Measurements from ENCODE around the gene S1PR3. TPM values are rescaled to one million over a fixed set of nuclear protein-coding genes. Genes with fewer than 3 reads are reported as not detected.

The S1PR3 gene
- total RNA-seq, 1 donor from 2014 or later, result 1.6 TPM

DNA sequence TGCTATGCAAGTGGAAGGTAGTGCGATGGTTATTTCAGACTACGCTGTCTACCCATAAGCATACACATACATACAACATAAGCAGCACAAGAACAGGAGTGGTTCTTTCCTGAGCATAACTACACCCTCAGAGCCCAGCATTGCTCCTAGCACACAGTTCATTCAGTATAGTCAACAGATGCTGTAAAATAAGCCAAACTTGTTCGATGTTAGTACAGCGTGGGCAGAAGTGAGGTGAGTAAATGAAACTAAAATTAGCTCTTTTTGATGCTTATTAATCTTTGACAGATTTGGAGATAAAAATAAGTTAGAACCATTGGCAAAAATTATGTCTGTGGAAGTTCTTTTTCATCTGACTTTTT, 47.8 kb downstream of the S1PR3 start:
- Mint-ChIP-seq H3K4me1 (ENCODE audit: unreplicated experiment) (no peaks in the 10 kb centered on the region), H3K36me3 (ENCODE audit: unreplicated experiment) (no peaks in the 10 kb centered on the region), H3K27ac (ENCODE audit: unreplicated experiment) (no peak overlapping the region), H3K27me3 (ENCODE audit: unreplicated experiment) (peaks cover 2% of the 10 kb centered on the region), H3K9me3 (ENCODE audit: unreplicated experiment) (no peaks in the 10 kb centered on the region), H3K4me3 (ENCODE audit: unreplicated experiment) (no peak overlapping the region)
- TF ChIP-seq, protein P1, sequence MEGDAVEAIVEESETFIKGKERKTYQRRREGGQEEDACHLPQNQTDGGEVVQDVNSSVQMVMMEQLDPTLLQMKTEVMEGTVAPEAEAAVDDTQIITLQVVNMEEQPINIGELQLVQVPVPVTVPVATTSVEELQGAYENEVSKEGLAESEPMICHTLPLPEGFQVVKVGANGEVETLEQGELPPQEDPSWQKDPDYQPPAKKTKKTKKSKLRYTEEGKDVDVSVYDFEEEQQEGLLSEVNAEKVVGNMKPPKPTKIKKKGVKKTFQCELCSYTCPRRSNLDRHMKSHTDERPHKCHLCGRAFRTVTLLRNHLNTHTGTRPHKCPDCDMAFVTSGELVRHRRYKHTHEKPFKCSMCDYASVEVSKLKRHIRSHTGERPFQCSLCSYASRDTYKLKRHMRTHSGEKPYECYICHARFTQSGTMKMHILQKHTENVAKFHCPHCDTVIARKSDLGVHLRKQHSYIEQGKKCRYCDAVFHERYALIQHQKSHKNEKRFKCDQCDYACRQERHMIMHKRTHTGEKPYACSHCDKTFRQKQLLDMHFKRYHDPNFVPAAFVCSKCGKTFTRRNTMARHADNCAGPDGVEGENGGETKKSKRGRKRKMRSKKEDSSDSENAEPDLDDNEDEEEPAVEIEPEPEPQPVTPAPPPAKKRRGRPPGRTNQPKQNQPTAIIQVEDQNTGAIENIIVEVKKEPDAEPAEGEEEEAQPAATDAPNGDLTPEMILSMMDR (IDR thresholded peaks at IDR 0.05), result no peak
- no peak for DNase-seq (ENCODE audit: extremely low spot score, unreplicated experiment)

DNA sequence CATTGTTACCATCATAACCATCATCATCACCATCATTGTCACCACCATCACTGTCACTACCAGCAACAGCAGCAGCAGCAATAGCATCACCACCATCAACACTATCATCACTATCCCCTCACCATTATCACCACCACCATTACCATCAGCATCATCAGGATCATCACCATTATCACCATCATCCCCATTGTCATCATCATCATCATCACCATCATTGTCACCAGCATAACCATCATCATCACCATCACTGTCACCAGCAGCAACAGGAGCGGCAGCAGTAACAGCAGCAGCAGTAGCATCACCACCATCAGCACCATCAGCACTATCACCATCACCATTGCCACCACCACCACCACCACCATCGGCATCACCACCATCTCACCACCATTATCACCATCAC, 48.4 kb downstream of the S1PR3 start:
- no peaks in the 10 kb centered on the region for H3K9me3 Mint-ChIP-seq (ENCODE audit: unreplicated experiment)
- no peak overlapping the region for H3K27ac Mint-ChIP-seq (ENCODE audit: unreplicated experiment)
- no peak overlapping the region for H3K4me3 Mint-ChIP-seq (ENCODE audit: unreplicated experiment)
- no peak for DNase-seq (ENCODE audit: extremely low spot score, unreplicated experiment)
- TF ChIP-seq, protein P1 (IDR thresholded peaks at IDR 0.05), result no peak
- H3K27me3 Mint-ChIP-seq (ENCODE audit: unreplicated experiment), result peaks cover 2% of the 10 kb centered on the region
- no peaks in the 10 kb centered on the region for H3K36me3 Mint-ChIP-seq (ENCODE audit: unreplicated experiment)
- H3K4me1 Mint-ChIP-seq (ENCODE audit: unreplicated experiment), result no peaks in the 10 kb centered on the region

DNA sequence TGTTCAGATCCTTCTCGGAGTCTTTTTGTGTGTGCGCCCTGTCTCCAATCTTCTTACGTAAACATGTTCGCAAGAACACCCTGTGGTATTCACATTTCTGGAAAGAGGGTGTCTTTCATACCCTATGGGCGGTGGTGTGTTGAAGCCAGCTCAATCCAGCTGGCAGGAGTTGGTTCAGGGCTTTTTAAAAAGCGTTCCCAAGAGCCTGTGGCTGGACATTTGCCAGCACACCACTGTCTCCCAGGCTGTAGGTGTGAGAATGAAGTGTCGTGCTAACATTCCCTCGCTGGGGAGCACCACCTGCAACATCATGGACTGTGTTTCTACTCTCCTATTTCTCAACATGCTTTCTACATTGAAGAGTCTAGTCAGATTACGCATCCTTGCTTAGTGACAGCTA, 51.7 kb downstream of the S1PR3 start:
- Mint-ChIP-seq H3K27me3 (ENCODE audit: unreplicated experiment) (peaks cover 5% of the 10 kb centered on the region), H3K36me3 (ENCODE audit: unreplicated experiment) (no peaks in the 10 kb centered on the region), H3K9me3 (ENCODE audit: unreplicated experiment) (no peaks in the 10 kb centered on the region), H3K27ac (ENCODE audit: unreplicated experiment) (no peak overlapping the region), H3K4me1 (ENCODE audit: unreplicated experiment) (no peaks in the 10 kb centered on the region), H3K4me3 (ENCODE audit: unreplicated experiment) (no peak overlapping the region)
- no peak for DNase-seq (ENCODE audit: extremely low spot score, unreplicated experiment)
- TF ChIP-seq, protein P1 (IDR thresholded peaks at IDR 0.05), result no peak

DNA sequence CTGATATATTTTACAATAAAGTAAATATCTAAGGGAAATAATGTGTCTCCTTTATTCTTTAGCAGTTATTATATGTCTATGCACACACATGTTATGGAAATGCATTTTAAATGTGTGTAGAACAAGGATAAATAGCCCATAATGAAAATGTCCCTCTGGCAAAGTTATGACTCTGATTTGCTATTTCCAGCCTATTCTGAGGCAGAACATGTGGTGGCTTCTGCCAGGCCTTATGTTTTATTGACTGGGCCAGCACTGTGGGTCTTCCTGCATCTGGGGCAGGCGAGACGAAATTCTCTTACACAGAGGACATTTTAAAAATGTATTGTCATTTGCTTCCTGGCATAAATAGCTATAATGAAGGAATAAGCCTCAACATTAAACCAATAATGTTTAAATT, 52.8 kb downstream of the S1PR3 start:
- no peak for DNase-seq (ENCODE audit: extremely low spot score, unreplicated experiment)
- TF ChIP-seq, protein P1 (IDR thresholded peaks at IDR 0.05), result no peak

DNA sequence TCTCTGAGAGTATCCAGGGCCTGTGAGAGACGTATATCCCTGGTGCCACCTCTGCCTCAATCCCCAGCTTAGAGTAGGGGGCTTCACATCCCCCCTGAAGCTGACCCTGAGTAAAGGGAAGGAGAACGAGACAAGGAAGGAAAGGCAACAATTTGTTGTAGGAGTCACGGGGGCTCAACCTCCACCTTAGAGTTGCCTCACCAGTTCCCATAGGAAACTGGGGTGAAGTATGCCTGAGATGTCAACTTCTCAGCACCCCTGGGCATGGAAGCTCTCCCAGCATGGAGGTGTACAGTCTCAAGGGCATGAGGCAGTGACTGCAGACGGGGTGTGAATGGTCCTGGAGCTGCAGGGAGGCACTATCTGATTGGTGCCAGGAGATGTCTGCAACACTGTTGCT, 53.6 kb downstream of the S1PR3 start:
- H3K4me3 Mint-ChIP-seq (ENCODE audit: unreplicated experiment), result no peak overlapping the region

More for the DNA sequence above, 52.8 kb downstream of the S1PR3 start:
- no peaks in the 10 kb centered on the region for H3K4me1 Mint-ChIP-seq (ENCODE audit: unreplicated experiment)
- H3K27me3 Mint-ChIP-seq (ENCODE audit: unreplicated experiment), result peaks cover 5% of the 10 kb centered on the region
- H3K27ac Mint-ChIP-seq (ENCODE audit: unreplicated experiment), result no peak overlapping the region
- no peak overlapping the region for H3K4me3 Mint-ChIP-seq (ENCODE audit: unreplicated experiment)
- H3K36me3 Mint-ChIP-seq (ENCODE audit: unreplicated experiment), result no peaks in the 10 kb centered on the region
- H3K9me3 Mint-ChIP-seq (ENCODE audit: unreplicated experiment), result no peaks in the 10 kb centered on the region

More for the DNA sequence above, 53.6 kb downstream of the S1PR3 start:
- no peaks in the 10 kb centered on the region for H3K36me3 Mint-ChIP-seq (ENCODE audit: unreplicated experiment)
- TF ChIP-seq, protein P1 (IDR thresholded peaks at IDR 0.05), result no peak
- DNase-seq (ENCODE audit: extremely low spot score, unreplicated experiment), result peak; percentile 56
- H3K27me3 Mint-ChIP-seq (ENCODE audit: unreplicated experiment), result peaks cover 5% of the 10 kb centered on the region
- no peaks in the 10 kb centered on the region for H3K9me3 Mint-ChIP-seq (ENCODE audit: unreplicated experiment)
- H3K27ac Mint-ChIP-seq (ENCODE audit: unreplicated experiment), result no peak overlapping the region
- H3K4me1 Mint-ChIP-seq (ENCODE audit: unreplicated experiment), result no peaks in the 10 kb centered on the region

Data from osteocyte (in vitro differentiated cells).